NCI-H526 (cell line): Measurements from ENCODE around the gene DOCK11.
"Not testable (repeated sequence)": the region's sequence is repeated elsewhere in the genome, so short reads cannot be mapped to it uniquely, and the experiment has no call there.

Experiments
- DNase-seq, 2 experiments: peaks; one replicate each; lab custom pipeline; 2025; lab: John Stamatoyannopoulos, UW

DOCK11 gene

DNA sequence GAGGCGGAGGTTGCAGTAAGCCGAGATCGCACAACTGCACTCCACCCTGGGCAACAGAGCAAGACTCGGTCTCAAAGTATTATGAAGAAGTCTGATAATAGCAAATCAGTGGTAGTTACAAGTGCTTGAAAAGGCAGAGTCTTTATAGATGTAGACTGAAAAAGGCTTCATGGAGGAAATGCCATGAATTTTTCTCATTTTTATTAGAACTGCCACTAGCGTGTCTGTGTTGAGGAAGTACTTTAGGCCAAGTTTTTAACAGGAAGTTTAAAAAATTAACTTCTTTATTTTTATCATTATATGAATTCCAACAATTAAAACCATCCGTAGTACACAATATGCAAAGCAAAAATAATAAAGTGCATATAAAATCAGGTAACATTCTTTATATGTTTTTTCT, 199.0 kb downstream of the DOCK11 start:
- no peak for DNase-seq

DNA sequence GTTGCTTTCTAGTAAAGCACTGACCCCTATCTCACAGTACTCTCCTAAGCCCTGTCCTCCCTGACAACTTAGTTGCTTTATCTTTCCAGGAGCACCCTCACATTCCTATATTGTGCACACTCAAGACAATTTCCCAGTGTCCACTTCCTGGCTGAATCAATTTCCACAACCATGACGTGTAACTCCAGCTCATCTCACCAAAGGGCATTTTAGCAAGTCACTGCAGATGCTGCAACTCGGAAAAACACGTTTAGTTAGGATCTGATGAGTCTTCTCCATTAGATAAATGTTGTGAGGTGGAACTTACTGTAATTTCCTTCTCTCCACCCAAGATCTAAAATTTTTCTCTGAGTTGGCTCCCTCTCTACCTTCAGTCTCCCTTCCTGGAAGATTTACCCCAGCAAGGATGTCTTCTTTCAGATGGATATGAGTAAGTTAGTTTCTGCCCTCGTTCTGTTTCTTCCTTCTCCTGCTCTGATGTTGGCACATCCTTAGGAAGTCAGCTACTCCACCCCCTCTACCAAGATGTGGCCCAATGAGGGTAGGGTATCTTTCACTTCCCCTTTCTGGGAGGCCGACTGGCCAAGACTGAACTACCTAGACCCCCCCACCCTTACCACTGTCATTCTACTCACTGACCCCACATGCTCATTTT, 203.0 kb downstream of the DOCK11 start:
- DNase-seq = no peak

DNA sequence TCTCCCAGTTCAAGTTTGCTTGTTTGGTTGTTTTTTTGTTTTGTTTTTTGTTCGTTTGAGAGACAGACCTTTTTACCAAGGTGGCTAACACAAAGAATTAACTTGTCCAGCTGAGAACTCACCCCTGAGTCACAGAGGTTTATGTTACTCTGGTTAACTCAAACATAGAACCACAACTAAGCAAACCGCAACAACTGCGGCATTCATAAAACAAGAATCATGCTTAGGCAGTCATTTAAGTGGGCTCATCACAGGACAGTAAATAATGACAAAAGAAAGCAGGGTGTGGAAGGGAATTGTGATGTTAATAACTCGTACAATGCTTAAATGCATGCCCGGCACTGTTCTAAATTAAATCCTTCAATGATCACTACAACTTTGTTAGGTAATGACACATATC, 207.1 kb downstream of the DOCK11 start:
- no peak for DNase-seq

DNA sequence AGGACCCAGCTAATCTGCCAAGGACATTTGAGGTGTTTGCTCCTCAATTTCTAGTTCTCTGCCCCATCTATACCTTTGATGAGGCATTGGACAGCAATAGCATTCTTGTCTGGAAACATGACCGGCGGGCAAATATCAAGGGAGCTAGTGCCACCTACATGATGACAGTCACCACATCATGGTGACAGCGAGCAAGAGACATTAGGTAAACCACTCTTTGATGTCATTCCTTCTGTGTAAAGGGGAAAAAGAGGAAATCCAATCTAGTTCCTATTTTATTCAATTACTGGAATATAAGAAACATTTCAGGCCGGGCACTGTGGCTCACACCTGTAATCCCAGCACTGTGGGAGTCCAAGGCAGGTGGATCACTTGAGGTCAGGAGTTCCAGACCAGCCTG, 211.1 kb downstream of the DOCK11 start:
- no peak for DNase-seq

DNA sequence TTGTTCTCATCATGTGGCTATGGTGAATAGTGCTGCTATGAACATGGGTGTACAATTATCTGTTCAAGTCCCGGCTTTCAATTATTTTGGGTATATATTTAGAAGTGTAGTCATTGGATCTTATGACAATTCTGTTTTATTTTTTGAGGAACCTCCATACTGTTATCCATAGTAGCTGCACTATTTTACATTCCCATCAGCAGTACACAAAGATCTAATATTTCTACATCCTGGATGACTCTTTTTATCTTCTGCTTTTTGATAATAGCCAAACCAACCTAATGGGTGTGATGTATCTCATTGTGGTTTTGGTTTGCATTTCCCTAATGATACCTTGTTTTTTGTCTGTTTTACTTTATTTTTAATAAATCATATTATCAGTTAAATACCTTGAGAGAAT, 218.9 kb downstream of the DOCK11 start:
- no peak for DNase-seq

DNA sequence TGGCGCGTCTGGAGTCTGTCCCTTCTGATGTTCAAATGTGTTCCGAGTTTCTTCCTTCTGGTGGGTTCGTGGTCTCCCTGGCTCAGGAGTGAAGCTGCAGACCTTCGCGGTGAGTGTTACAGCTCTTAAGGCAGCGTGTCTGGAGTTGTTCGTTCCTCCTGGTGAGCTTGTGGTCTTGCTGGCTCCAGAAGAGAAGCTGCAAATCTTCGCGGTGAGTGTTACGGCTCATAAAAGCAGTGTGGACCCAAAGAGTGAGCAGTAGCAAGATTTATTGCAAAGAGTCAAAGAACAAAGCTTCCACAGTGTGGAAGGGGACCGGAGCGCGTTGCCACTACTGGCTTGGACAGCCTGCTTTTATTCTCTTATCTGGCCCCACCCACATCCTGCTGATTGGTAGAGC, 220.3 kb downstream of the DOCK11 start:
- not testable (repeated sequence) for DNase-seq

DNA sequence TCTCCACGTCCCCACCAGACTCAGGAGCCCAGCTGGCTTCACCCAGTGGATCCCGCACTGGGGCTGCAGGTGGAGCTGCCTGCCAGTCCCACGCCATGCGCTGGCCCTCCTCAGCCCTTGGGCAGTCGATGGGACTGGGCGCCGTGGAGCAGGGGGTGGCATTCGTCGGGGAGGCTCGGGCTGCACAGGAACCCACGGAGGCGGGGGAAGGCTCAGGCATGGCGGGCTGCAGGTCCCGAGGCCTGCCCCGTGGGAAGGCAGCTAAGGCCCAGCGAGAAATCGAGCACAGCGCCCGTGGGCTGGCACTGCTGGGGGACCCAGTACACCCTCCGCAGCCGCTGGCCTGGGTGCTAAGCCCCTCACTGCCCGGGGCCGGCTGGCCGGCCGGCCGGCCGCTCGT, 221.2 kb downstream of the DOCK11 start:
- not testable (repeated sequence) for DNase-seq

DNA sequence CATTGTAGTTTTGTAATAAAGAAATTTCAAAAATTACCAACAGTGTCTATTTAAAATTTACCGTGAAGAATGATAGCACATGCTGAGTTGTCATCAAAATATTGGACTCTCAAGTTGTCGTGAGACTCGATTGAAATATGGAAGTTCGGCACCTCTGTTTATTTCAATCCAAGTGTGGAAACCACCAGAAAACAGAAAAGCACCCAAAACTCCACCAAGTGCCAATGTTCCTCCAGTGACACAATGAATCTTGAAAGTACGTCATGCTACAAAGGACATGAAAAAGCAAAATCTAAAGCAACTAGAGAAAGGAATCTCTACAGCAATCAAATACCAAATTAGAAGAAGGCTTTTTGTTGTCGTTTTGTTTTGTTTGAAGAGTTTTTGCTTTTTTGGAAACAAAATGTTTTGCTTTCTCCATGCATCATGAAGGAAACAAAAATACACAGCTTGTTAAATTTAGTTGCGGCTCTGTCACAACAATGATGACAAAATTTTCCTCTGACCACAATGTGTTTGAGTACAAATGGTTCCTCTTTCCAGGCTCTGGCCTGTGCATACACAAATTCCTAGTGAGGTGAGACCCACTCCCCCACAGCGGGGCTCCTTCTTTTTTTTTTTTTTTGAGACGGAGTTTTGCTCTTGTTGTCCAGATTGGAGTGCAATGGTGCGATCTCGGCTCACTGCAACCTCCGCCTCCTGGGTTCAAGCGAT, 222.2 kb downstream of the DOCK11 start:
- DNase-seq = no peak

DNA sequence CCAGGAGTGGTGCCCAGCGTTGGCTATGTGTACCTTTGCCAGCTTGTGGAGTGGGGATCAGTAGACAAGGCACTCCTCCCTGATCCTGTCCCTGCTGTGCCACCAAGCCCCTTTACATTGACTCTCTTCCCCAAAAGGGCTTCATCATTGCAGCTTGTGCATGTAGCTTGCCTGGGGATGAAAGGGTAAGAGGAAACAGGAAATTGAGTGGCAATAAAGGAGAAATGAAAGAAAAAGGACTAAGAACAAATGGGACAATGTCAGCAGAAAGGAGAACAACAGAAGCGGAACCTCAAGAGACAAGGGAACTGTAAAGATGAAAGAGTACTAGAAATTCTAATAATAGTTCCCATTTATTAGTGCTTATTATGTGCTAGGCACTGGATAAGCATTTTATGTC, 223.1 kb downstream of the DOCK11 start:
- no peak for DNase-seq

DNA sequence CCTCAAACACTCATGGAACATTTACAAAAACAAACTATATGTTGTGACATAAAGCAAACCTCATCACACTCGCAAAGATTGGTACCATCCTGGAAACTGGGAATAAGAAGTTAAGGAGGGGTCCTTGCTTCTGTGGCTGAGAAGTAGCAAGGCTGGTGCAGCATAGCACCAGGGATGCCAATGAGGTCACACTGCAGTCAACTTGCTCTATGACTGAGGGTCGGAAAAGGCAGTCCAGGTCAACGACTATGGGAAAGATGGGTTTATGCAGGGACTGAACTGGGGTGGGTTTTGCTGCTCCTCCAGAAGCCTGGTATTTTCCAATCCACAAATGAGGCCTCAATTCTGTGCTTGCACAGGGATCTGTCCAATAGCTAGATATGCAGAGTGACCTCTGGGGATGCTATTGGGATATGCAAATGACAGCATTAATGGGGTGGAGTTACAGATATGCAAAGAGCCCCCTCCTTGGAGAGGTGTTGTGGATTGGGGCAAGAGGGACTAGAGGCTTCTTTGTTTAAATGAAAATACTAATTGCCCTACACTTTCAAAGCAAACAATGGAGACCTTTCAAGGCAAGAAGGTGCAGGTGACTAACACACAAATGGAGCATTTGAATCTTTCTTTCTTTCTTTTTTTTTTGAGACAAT, 224.6 kb downstream of the DOCK11 start:
- peak; percentile 92 to 96 for DNase-seq

DNA sequence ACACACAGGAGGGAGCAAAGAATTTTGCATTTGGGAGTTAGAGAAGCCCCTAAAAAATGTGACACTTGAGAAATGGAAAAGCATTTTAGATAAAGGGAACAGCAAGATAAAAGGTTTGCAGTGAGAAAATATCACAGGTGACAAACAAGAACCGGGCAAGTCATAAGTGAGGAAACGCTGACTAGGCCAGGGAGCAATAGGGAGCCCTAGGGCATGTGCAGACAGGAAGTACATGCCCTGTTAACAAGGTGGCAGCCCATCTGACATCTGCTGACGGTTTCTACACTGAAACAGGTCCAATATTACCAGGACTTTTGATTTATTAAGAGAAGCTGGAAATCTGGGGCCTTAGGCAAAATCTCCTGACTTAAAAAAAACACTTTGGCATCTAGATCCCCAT, 227.8 kb downstream of the DOCK11 start:
- DNase-seq = no peak

DNA sequence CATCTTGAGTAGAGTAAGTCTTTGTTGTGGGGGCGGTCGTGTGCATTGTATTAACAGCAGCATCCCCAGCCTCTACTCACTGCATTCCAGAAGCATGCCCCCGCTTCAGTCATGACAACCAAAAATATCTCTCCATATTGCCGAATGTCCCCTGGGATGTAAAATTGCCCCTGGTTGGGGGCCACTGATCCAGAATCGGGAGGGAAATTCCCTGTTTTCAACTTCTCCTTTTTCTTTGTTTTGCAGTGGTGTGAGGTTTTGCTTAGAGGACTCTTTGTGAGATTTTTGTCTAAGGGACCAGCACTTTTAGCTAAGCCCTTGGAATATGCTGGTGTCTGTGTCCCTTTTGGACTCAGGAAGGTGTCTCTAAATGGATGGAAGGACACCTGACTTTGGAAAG, 228.8 kb downstream of the DOCK11 start:
- DNase-seq = no peak

DNA sequence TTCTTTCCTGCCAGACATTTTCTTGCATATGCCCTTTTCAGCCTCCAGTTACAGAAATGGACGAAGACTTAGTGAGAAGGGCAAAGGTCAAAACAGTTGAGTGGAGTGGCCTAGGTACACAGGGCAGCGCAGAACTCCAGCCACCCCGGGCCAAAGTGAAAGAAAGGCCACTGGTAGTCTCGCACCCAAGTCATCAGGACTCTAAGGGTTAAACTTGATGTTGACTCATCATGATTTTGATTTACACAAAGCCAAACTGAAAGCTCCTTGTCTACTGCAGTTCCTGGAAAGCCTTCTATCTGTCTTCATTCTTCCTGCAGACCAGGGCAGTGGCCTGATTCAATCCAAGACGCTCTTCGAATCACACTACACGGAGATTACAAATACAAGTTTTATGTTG, 229.2 kb downstream of the DOCK11 start:
- peak in 1 of 2 experiments; percentile 38 for DNase-seq

DNA sequence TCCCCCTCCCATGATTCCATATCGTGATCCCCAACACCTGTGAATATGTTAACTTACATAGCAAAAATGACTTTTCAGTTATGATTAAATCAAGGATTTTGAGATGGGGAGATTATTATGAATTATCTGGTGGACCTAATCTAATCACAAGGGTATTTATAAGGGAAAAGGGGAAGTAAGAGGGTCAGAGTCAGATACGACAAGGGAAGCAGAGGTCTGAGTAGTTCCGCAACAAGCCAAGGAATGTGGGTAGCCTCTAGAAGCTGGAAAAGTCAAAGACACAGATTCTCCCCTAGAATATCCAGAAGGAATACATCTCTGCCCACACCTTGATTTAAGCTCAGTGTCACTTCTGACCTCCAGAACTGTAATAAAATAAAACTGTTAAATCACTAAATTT, 230.8 kb downstream of the DOCK11 start:
- DNase-seq = no peak

DNA sequence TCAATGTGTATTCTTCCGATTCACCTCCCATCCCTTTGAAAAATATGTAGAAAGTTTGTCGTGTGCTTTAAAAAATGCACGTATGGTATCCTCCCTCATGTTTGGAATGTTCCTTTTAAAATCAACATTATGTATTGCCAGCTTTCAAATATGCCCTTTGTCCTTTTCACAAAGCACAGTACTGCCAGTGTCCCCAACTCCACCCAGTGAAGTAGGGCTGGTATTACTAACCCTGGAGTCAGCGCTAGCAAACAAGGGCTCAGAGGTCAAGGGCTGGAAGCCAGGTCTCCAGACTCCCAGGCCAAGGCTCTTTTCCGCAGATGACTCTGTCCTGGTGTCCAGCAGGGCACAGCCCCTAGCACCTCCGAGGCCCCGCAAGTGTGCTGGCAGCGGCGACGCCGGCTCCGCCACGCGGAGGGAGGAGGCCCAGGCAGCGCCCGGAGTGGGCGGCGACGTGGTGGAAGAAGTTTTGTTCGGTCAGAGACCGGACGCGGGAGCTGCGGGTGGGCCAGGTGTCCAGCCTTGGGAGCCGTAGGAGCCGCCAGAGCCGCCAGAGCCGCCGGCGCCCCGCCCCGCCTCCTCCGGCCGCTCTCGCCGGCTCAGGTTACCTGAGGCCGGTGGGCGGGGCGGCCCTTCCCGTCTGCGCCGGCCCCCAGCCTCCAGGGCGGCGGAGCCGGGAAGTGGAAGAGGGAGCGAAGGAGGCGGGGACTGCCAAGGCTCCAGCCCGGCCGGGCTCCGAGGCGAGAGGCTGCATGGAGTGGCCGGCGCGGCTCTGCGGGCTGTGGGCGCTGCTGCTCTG, 231.5 kb downstream of the DOCK11 start, which contains the start of gene IL13RA1:
Gene IL13RA1 (plus strand): TSS at position 720 of the 799 bp plus-strand sequence. CDS start 33 bp downstream, at position 753.
- DNase-seq = peak; percentile 71 to 95

DNA sequence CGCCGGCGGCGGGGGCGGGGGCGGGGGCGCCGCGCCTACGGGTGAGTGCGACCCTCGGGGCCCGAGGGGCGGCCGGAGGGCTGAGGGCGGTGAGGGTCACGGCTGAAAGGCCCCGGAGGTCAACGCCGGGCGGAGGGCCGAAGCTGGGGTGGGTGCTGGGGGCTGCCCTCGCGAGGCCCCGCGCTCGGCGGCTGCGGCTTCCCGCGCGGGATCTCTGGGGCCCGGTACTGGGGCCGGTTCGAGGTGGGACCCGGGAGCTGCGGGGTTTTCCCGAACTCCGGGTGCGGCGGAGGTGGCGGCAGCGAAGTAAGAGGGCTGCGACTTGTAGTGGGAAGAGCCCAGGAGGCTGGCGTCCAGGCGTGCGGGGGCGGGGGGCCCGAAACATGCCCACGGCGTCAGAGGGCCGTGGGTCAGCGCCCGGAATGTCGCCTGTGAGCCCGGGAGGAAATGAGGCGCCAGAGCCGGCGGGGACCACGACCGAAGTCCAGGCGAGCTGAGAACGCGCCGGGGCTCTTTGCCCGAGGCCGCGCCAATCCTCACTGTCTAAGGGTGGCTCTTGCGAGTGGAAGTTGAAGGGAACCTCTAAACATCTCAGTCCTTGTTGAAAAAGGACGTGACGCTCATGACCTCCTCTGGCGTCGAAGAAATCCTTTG, 232.2 kb downstream of the DOCK11 start:
- peak in 1 of 2 experiments; percentile 32 for DNase-seq

DNA sequence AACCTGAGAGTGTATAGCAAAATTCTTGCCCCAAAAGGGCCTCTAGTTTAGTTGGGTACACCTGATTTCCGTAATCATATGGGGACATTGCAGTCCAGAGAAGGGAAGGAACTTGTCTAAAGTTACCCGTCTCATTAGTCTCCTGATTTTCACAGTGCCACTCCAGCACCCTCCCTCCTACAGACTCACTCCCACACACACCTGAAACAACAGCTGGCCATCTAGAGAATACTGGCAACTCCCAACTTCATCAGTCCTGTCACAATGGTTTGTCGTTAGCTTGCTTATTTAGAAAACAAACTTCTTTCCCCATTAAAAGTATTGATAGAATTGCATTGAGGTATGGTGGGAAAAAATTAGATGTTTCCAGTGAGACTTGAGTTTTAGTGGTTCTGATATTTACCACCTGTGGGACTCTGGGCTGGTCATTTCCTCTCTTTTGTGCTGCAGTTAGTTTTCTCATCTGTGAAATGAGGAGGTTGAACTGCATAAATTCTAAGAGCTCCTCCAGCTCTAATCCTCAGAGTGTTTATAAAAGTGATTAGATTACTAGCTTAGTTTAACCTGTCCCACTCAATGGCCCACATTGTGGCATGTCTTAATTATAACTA, 233.5 kb downstream of the DOCK11 start:
- DNase-seq = peak in 1 of 2 experiments; percentile 33

DNA sequence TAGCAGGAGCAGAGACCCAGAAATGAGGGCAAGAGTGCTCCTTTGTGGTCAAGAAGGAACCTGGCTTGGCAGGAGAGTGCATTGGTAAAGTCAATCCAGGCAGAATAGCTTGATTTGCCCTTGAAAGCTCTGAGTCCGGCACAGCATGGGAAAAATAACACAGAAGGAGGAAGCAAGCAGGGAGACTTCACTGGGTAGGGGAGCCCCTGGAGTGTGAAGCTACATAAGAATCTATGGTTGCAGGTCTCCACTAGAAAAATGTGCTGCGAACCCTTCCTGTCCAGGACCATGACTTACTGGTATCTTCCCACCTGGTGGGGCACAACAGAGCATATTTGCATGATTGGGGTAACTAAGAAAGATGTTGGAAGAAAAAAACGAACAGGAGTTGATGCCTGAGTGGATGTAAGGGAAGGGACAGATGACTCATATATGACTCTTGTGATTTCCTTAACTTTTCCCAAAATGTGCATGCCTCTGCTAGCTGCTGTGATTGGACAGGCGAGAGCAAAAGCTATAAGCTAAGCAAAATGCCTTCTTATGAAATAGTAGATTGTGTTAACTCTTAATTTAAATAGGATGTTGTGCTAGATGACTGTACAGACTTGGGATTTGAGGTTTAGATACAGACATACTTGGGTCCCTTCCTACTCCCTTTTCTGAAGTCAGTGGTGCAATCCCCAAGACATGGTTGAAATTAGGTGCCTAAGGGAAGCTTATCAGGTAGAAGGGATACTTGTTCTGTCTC, 235.1 kb downstream of the DOCK11 start:
- peak; percentile 48 to 50 for DNase-seq

DNA sequence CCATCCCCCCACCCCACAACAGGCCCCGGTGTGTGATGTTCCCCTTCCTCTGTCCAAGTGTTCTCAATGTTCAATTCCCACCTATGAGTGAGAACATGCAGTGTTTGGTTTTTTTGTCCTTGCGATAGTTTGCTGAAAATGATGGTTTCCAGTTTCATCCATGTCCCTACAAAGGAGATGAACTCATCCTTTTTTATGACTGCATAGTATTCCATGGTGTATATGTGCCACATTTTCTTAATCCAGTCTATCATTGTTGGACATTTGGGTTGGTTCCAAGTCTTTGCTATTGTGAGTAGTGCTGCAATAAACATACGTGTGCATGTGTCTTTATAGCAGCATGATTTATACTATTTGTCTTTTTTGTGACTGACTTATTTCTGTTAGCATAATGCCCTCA, 236.9 kb downstream of the DOCK11 start:
- DNase-seq = not testable (repeated sequence)

DNA sequence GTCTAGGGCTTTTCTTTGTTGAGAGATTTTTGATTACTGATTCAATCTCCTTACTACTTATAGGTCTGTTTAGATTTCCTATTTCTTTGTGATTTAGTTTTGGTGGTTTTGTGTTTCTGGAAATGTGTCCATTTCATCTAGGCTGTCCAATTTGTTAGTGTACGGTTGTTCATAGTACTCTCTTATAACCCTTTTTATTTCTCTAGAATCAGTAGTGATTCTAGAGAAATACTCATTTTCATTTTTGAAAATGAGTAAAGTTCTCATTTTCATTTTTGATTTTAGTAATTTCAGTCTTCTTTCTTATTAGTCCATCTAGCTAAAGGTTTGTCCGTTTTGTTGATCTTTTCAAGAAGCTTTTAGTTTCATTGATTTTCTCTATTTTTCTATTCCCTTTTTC, 239.3 kb downstream of the DOCK11 start:
- no peak for DNase-seq
